ENCODE data around the gene BCS1L.

Gene BCS1L, protein sequence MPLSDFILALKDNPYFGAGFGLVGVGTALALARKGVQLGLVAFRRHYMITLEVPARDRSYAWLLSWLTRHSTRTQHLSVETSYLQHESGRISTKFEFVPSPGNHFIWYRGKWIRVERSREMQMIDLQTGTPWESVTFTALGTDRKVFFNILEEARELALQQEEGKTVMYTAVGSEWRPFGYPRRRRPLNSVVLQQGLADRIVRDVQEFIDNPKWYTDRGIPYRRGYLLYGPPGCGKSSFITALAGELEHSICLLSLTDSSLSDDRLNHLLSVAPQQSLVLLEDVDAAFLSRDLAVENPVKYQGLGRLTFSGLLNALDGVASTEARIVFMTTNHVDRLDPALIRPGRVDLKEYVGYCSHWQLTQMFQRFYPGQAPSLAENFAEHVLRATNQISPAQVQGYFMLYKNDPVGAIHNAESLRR

DNA sequence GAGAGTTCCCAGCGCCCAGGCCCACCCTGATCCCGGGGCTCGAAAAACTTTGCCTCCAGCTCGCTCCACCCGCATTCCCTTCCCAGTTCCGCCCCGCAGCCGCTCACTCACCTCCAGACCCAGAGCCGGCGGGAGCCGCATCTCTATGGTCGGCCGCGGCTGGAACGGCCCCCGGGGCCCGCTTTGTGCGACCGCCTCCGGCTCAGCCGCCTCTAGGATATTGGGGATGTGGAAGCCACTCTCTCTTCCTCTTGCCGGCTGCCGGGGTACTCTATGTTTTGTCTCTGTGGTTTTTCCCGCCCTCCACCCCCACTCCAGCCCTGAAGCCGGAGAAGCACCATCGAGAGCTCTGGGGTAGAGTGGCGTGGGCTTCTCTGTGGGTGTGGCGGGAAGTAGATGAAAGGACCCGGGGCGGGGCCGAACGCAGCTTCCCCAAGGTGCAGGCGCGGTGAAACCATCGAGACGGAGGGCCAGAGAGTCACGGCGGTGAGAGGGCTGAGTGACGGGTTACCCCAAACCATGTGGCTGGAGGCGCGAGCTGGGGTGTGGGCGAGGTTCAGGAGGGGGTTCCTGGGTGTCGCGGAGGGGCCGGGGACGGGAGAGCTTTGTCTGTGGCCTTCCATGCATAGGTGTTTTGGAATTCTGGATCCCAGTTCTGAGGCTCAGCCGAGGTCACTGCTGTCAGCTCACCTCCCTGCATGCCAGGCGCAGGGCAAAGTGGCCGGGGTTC, at the start of gene BCS1L, which contains the start of gene ZNF142:
BCS1L (plus strand) TSS at position 426 of the 730 bp plus-strand sequence. CDS start 1,305 bp downstream, outside the sequence.
ZNF142 (minus strand) TSS at position 366 of the 730 bp plus-strand sequence. CDS start 3,194 bp downstream, outside the sequence.
- FAIRE-seq (peak; percentile 77), DNase-seq (ENCODE audit: low spot score) (peak; percentile 72)

DNA sequence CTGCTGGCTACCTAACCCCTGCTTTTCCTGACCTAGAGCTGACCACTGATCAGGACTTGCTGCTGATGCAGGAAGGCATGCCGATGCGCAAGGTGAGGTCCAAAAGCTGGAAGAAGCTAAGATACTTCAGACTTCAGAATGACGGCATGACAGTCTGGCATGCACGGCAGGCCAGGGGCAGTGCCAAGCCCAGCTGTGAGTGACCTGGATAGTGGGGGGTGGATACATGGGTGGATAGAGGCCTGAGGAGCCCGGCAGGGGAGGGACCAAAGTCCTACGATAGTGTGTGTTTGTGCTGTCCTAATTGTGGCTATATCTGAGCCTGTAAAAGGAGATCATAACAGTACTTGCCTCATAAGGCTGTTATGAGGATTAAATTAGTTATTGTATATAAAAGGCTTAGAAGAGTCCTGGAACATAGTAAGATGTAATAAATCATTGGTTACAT, 43.6 kb upstream of the BCS1L start:
- DNase-seq (ENCODE audit: low spot score) (no peak), FAIRE-seq (no peak)

DNA sequence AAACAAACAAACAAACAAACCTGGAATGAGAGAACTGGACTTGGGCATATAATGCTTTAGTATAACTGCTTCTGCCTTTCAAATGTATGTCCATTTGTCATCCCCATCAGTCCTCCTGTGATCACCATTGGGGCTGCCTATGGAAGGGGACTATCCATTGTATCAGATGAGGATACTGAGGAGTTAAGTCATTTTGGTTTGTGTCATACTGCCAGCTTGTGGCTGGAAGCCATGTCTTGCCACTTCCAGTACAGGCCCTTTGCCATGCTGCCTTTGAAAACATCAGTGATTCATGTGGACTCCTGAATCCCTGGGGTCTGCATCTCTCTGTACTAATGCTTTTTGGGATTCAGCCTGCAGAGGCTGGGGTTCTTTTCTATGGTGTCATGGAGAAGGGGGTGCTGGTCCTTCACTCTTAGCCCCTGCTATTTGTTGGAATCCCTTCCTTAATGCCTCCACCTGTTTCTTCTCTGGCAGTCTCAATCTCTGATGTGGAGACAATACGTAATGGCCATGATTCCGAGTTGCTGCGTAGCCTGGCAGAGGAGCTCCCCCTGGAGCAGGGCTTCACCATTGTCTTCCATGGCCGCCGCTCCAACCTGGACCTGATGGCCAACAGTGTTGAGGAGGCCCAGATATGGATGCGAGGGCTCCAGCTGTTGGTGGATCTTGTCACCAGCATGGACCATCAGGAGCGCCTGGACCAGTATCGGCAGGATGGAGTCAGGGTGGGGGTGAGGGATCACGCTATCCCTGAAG, 41.2 kb upstream of the BCS1L start:
- DNase-seq (ENCODE audit: low spot score) (no peak), FAIRE-seq (no peak)

DNA sequence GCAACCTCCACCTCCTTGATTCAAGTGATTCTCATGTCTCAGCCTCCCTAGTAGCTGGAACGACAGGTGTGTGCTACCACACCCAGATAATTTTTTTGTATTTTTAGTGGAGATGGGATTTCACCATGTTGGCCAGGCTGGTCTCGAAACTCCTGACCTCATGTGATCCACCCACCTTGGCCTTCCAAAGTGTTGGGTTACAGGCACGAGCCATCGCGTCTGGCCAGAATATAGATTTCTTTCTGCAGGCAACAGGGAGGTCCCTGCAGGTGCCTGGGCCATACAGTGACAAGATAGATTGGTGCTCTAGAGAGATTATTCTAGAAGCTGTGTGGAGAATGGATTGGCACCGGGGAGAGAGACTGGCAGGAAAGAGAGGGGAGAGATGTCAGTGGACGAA, 38.5 kb upstream of the BCS1L start:
- no peak for DNase-seq (ENCODE audit: low spot score)
- FAIRE-seq: no peak

DNA sequence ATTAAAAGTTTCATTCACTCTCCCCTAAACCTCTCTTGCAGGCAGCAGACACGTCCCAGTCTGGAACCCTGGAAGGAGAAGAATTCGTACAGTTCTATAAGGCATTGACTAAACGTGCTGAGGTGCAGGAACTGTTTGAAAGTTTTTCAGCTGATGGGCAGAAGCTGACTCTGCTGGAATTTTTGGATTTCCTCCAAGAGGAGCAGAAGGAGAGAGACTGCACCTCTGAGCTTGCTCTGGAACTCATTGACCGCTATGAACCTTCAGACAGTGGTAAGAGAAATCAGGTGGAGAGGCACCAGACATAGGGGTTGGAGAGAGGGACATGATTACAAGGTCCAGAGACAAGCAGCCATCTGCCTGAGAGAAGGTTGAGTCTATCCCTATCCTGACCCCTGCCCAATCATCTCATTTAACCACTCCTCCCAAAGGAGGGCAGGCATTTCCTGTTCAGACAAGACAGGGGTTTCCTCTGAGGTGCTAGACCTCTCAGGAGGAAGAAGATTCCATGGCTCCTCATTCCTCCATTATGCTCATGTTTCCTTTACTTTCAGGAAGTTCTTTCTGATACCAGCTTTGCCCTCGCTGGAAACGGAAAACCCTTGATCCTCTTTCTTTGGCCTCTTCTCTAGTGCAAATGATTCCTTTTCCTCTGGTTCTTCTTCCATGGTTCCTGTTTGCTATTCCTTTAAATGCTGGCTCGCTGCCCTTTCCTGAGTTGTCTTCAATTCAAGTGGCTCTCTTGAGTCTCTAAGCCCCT, 36.7 kb upstream of the BCS1L start:
- FAIRE-seq (no peak), DNase-seq (ENCODE audit: low spot score) (no peak)

DNA sequence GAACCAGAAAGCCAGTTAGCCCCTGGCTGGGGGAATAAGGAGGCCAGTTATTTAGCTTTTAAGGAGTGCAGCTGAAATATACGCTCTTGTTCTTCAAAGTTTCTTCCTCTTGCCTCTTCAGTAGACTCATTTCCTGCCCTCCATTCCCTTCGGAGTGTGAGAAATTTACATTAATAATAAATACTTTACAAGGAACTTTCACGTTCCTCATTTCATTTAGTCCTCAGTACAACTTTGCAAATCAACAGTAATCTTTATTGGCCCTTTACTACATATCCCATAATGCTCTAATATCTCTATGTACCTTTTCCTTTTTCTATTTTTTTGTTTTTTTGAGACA, 36.1 kb upstream of the BCS1L start:
- no peak for FAIRE-seq
- DNase-seq (ENCODE audit: low spot score): no peak

DNA sequence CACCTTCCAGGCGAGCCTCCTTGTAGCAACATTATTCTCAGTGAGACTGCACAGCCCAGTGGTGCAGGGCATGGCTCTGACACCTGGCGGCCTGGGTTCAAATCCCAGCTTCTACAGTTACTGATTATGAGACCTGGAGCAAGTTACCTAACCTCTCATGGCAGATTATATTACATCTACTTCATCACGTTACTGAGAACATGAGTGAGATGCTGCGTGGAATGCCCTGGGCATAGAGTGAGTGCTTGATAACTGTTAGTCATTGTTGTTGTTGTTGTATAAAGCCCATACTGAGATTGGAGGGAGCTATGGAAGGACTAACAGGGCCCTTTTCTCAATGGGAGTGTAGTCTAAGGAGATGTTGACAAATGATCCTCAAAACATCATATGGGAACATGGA, 33.1 kb upstream of the BCS1L start:
- DNase-seq (ENCODE audit: low spot score): no peak
- FAIRE-seq: no peak

DNA sequence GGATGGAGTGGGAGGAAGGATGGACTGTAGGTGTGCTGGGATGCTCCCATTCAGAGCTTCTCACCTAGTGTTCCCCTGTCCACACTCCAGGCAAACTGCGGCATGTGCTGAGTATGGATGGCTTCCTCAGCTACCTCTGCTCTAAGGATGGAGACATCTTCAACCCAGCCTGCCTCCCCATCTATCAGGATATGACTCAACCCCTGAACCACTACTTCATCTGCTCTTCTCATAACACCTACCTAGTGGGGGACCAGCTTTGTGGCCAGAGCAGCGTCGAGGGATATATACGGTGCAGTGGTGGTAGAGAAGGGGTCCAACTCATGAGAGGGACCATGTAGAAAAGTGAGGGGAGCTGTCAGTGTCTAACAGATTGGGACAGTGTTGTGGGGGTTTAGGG, 31.5 kb upstream of the BCS1L start:
- FAIRE-seq (no peak), DNase-seq (ENCODE audit: low spot score) (no peak)

DNA sequence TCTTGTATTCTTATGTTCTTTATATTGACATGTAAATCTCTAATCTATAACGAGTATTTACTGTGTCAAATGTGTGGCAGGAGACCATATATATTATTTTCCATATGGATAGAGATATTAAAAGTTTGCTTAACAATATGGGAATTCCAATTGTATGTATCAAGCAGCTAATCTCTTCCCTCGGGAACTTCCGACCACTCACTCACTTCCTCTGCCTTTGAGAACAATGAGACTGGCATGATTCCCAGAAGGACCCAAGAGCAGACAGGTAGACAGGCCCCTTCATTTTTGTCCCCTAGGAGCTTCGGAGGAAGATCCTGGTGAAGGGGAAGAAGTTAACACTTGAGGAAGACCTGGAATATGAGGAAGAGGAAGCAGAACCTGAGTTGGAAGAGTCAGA, 27.6 kb upstream of the BCS1L start:
- DNase-seq (ENCODE audit: low spot score) (peak; percentile 17), FAIRE-seq (no peak)

DNA sequence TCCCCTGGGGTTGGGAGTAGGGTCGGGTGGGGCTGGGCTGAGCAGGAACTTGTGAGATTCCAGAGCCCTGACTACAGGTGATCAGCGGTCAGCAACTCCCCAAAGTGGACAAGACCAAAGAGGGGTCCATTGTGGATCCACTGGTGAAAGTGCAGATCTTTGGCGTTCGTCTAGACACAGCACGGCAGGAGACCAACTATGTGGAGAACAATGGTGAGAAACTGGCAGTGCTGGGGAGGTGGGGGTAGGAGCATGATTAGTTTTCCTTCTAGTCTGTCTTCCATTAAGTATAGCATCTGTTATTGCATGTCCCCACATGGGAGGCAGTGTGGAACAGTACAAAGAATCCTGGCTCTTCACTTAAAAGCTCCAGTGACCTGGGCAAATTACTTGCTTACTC, 23.8 kb upstream of the BCS1L start:
- FAIRE-seq (no peak), DNase-seq (ENCODE audit: low spot score) (no peak)

DNA sequence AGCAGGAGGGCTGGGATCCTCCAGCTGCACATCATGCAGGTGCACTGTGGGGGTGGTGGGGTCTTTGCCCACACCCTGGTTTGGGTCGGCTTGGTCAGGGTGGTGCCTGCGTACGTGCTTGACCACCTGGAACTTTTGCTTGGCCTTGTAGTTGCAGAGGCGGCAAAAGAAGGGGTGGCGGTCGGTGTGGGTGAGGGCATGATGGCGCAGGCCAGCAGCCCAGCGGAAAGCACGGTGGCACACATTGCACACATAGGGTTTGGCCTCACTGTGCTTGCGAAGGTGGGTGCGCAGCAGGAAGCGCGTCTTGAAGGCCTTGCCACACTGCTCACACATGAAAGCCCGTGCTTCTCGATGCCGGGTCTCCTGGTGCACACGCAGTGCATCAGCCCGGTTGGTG, 21.1 kb upstream of the BCS1L start:
- DNase-seq (ENCODE audit: low spot score) (no peak), FAIRE-seq (no peak)

DNA sequence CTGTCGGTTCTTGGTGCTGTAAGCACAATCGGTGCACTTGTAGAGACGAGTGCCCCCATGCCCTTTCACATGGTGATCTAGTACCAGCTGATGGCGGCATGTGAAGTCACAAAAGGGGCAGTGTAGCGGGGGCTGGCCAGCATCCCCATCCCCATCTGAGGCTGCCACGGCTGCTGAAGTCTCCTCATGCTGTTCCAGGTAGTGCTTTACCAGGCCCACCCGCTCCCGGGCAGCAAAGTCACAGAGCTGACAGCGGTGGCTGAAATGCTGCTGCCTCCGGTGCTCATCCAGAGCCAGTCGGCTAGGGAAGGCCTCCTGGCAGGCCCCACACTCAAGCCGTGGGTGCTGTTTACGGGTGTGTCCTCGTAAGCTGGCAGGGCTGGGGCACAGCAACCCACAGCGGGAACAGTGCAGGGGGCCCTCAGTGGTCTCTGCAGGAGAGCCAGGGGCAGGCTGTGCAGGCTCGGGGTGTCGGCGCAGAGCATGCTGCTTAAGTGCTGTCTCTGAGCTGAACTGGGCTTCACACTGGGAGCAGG, 17.3 kb upstream of the BCS1L start:
- DNase-seq (ENCODE audit: low spot score) (no peak), FAIRE-seq (no peak)

DNA sequence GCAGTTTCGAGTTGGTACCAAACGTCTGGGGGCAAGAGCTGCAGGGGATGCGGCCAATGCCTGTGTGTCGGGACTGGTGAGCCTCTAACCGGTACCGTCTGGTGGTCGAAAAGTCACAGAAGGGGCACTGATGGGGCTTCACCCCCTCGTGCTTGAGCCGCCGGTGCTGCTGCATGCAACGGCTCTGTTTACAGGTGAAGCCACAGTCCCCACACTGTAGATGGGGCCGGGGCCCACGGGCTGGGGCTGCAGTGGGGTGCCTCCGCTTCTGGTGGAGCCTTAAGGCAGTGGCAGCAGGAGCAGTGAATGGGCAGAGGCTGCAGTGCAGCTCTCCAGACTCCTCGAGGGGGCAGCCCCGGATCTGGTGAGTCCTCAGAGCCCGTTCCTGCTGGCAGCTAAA, 16.7 kb upstream of the BCS1L start:
- FAIRE-seq (no peak), DNase-seq (ENCODE audit: low spot score) (no peak)

DNA sequence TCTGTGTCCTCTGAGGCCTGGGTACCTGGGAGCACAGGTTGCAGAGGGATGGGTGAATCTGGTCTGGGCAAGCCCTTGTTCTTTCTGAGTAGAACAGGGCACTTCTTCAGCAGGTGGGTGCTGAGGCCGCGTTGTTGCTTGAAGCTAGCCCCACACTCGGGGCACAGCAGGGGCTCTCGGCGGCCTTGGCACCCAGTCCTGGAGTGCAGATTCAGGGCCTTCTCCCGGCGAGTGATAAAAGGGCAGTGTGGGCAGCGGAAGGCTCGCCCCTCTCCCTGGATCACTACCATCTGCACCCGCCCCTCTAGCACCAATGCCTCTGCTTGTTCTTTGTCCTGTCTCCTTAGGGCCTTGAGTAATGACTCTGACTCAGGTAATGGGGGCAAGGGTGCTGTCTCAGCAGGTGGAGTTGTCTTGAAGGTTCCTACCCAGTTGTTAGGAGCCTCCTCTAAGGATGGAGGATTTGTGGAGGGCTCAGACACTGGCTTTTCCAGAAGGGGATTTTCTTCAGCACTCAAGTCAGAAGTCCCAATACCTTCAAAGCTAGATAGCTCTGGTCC, 15.7 kb upstream of the BCS1L start:
- FAIRE-seq: no peak
- no peak for DNase-seq (ENCODE audit: low spot score)

DNA sequence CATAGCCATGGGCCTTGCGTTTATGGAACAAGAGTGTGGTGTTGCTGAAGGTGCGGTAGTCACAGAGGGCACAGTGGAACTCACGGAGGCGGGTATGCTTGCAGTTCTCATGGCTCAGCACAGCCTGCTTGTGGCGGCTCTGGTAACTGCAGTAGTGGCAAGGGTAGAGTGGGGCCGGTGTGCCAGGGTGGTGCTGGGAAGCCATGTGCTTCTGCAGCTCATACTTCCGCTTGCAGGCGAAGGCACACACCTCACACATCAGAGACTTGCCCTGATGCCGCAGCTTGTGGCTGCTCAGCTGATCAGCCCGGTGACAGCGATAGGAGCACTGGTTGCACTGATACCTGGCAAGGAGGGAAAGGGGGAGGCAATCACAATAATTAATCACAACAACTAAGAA, 14.8 kb upstream of the BCS1L start:
- FAIRE-seq: no peak
- DNase-seq (ENCODE audit: low spot score): peak; percentile 66

DNA sequence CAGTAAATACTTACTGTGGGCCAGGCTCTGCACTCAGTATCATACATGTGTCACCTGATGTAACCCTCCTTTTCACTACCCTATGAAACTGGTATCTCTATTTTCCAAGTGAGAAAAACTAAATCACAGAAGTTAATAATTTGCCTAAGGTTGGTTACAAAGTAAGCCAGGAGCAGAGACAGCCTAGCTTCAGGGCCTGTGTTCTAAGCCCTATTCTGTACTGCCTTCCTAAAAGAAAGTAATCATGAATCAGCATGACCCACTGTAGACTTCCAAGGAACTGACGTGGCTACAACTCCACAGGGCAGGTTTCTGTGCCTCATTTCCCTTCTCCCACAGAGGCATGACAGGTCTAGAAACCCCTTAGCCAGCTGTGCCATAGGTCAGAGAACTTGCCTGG, 14.4 kb upstream of the BCS1L start:
- DNase-seq (ENCODE audit: low spot score) (peak; percentile 96), FAIRE-seq (peak; percentile 99)

DNA sequence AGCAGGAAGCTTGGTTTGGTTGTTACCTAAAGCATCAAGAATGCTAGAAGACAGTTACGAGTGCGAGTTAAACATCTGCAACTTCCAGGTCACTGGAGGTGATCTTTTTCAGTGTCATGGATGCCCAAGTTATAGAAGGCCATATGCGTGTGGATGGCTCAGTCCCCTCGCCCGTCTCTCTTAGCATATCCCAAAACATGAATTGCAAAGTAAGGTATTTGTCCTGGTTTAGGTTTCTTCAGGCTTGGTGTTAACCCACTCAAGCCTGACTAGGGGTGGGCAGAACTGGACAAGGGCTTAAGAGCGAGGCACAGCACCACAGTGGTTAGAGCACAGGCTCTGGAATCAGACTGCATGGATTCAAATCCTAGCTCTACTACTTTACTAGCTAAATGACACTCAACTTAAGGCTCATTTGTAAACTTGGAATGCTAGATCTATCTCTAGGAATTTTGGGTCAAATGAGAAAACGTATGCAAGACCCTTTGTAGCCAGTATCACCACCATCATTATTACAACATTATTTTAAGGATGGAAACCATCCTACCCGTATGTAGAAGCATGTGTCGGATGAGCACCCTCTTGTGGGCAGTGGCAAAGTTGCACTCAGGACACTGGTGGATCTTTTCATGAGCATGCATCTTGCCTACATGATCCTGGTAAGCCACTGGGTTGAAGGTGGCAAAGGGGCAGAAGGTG, 11.2 kb upstream of the BCS1L start:
- FAIRE-seq (peak; percentile 61), DNase-seq (ENCODE audit: low spot score) (peak; percentile 44)

DNA sequence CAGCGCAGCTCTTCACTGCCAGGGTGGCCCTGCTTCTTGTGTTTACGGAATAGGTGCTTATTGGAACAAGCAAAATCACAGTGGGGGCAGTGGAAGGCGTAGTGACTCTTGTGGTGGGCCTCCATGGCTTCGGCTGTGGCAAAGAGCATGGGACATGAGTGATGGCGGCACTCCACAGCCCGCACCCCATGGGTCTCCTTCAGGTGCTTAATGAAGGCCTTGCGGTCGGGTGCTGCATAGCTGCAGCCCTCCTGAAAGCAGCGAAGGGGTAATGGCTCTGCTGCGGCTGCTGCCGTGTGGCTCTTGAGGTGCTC, 10.7 kb upstream of the BCS1L start:
- no peak for DNase-seq (ENCODE audit: low spot score)
- no peak for FAIRE-seq

DNA sequence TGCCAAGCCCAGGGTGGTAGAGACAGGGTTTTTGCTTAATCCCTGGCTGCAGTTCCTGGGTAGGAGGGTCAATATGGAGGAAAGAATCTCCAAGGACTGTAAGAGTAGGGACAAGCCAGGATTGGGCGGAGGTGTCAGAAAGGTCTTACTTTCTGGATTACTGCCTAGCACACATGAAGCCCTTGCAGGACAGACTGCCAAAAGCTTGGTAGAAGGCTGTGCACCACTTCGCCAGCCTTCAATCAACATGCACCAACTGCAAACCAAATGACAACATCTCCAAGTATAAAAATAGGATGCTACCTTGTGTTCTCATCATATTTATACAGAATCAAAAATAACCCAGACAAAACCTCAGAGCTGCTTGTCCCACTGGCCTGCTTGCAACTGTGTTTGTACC, 3.7 kb upstream of the BCS1L start:
- DNase-seq (ENCODE audit: low spot score): no peak
- no peak for FAIRE-seq

DNA sequence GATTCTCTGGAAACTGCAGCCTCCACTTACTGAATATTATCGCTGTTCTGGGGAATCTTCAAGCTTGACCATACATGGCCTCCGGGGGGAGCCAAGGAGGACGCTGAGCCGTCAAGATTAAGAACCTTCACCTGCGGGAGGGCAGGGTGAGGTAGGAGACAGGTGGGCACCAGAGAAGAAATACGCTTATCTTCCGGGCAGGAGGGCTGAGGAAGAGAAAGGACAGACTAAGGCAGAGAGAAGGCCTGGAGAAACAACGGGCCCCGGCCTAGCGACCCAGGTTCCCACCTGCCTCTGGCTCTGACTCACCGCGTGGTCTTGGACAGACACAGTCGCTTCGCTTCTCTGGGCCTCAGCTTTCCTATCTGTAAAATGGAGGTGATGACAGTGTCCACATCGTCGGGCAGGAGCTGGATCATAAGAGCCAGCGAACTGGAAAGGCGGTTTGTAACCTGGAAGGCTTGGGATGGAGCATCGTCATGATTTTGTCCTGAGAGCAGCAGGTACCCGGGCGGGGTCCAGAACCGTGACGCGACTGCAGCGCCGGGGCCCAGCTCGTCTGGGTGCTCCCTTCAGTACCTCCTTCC, 719 bp upstream of the BCS1L start:
- FAIRE-seq (peak; percentile 41), DNase-seq (ENCODE audit: low spot score) (peak; percentile 39)

Measured in RCC 7860 (cell line).